Natural killer cell (primary cell): Measurements from ENCODE around the gene SNX8. TPM values are rescaled to one million over a fixed set of nuclear protein-coding genes. Genes with fewer than 3 reads are reported as not detected.

Experiments
- ATAC-seq, 3 donors: fragments of 150-1000 bp in 2 of 3; fragments of 200-7000 bp in 1 of 3; cut with Tn5 transposase; 1 replicate in 1 of 3; 2 replicates in 2 of 3; pipeline ENCODE4 v1.10.0; 2021; ENCODE audit warnings: mild to moderate bottlenecking in 2 of 3, moderate library complexity in 2 of 3
- DNase-seq, 2 donors: peaks; one replicate each; pipeline versions ENCODE4 v3.0.0 to v3.0.0-alpha.2; 2013 to 2021; ENCODE audit warnings: mixed read lengths in 1 of 2
- H3K27ac ChIP-seq: one replicate; pipeline ENCODE4 v1.5.1; 2013; ENCODE audit warnings: mild to moderate bottlenecking, low read length
- H3K27me3 ChIP-seq: one replicate; pipeline ENCODE4 v1.6.1; 2013; ENCODE audit warnings: low read length; ENCODE audit not compliant: control insufficient read depth, insufficient read depth
- H3K36me3 ChIP-seq: one replicate; pipeline ENCODE4 v1.6.1; 2013; ENCODE audit warnings: low read length; ENCODE audit not compliant: control insufficient read depth, insufficient read depth
- H3K4me1 ChIP-seq: one replicate; pipeline ENCODE4 v1.6.1; 2013; ENCODE audit warnings: low read length; ENCODE audit not compliant: control insufficient read depth, insufficient read depth
- H3K4me3 ChIP-seq: one replicate; pipeline ENCODE4 v1.5.1; 2013; ENCODE audit warnings: low read length
- H3K9me3 ChIP-seq: one replicate; pipeline ENCODE4 v1.6.1; 2013; ENCODE audit warnings: low read length; ENCODE audit not compliant: control insufficient read depth, insufficient read depth
- H3K27ac Mint-ChIP-seq, 2 donors: one replicate each; pipeline ENCODE4 v1.8.0; 2022; ENCODE audit warnings: mild to moderate bottlenecking in 2 of 2, mixed read lengths in 2 of 2, moderate library complexity in 1 of 2
- H3K27me3 Mint-ChIP-seq, 2 donors: one replicate each; pipeline ENCODE4 v1.8.0; 2022; ENCODE audit warnings: low read depth in 2 of 2, mixed read lengths in 2 of 2
- H3K36me3 Mint-ChIP-seq: one replicate; pipeline ENCODE4 v1.8.0; 2022; ENCODE audit warnings: mixed read lengths
- H3K4me1 Mint-ChIP-seq, 2 donors: one replicate each; pipeline ENCODE4 v1.8.0; 2022; ENCODE audit warnings: mixed read lengths in 2 of 2
- H3K4me3 Mint-ChIP-seq: one replicate; pipeline ENCODE4 v1.8.0; 2022; ENCODE audit warnings: mild to moderate bottlenecking, moderate library complexity, mixed read lengths
- H3K9me3 Mint-ChIP-seq, 2 donors: one replicate each; pipeline ENCODE4 v1.8.0; 2022; ENCODE audit warnings: mixed read lengths in 2 of 2
- CTCF ChIP-seq: fragments of 200-600 bp; IDR thresholded peaks from one replicate; pipeline ENCODE4 v1.8.0; 2022; ENCODE audit warnings: antibody characterized with exemption
- WGBS: methylation state at CpG from one replicate; pipeline ENCODE4 v1.1.7; 2013; ENCODE audit warnings: missing lambda C conversion rate; ENCODE audit not compliant: insufficient coverage; 5-methylcytosine and 5-hydroxymethylcytosine counted together
- intact Hi-C: fragments of 100-400 bp; cut with micrococcal nuclease; formaldehyde crosslinking; loops from one replicate; pipeline ENCODE4 v1.14.2; 2022
- total RNA-seq, 4 donors: library from RNA; stranded (reverse); fragments of 120-200 nt in 1 of 4; gene quantifications; one replicate each; pipeline versions ENCODE4 v1.2.3 to v1.2.4, GENCODE V29; 2013 to 2022

SNX8 gene
- total RNA-seq, 3 donors from 2014 or later (not counting 1 experiment from before 2014, with no cell fraction given), result 8.3 to 15.7 (median 12.6) TPM

GRCh38 chr7:2248984-2249694 lies 65.1 kb downstream of the SNX8 start:
- Mint-ChIP-seq H3K27me3 (no peaks in the 10 kb centered on the region), H3K36me3 (no peaks in the 10 kb centered on the region), H3K4me1 (peaks cover 15 to 42% of the 10 kb centered on the region in 2 donors), H3K27ac (peak overlapping the region; percentile 72 to 82), H3K9me3 (no peaks in the 10 kb centered on the region), H3K4me3 (peak overlapping the region; percentile 85)
- TF ChIP-seq CTCF, result no peak
- DNase-seq (peak in 1 of 2 donors; percentile 35), ATAC-seq (peak; percentile 21 to 59 (median 25))
- Histone ChIP-seq H3K36me3 (no peaks in the 10 kb centered on the region), H3K27ac (peak overlapping the region; percentile 40), H3K4me3 (no peak overlapping the region), H3K4me1 (peaks cover 73% of the 10 kb centered on the region), H3K9me3 (no peaks in the 10 kb centered on the region), H3K27me3 (no peaks in the 10 kb centered on the region)
- intact Hi-C loops, result loop anchor here (5.0 to 10.0 kb wide), 3 partner anchors 98 to 674 kb away; partner anchors contain the start of gene PSMG3
- WGBS, result 15% methylated on average over 24 of the region's 24 CpGs

GRCh38 chr7:2247141-2247995 lies 66.9 kb downstream of the SNX8 start:
- 94% methylated on average over 36 of the region's 36 CpGs for WGBS
- Histone ChIP-seq H3K4me3 (no peak overlapping the region), H3K27me3 (no peaks in the 10 kb centered on the region), H3K9me3 (no peaks in the 10 kb centered on the region), H3K36me3 (no peaks in the 10 kb centered on the region), H3K4me1 (peaks cover 80% of the 10 kb centered on the region), H3K27ac (no peak overlapping the region)
- peaks cover 20 to 43% of the 10 kb centered on the region in 2 donors for H3K4me1 Mint-ChIP-seq
- peak in 1 of 3 donors; percentile 29 for ATAC-seq
- no peaks in the 10 kb centered on the region for H3K27me3 Mint-ChIP-seq
- intact Hi-C loops, result loop anchor here (5.0 to 10.0 kb wide), 3 partner anchors 100 to 673 kb away; partner anchors contain the start of gene PSMG3
- no peak overlapping the region for H3K27ac Mint-ChIP-seq
- H3K36me3 Mint-ChIP-seq, result no peaks in the 10 kb centered on the region
- peak in 1 of 2 donors; percentile 38 for DNase-seq
- TF ChIP-seq CTCF, result peak; percentile 32
- H3K4me3 Mint-ChIP-seq, result no peak overlapping the region
- no peaks in the 10 kb centered on the region for H3K9me3 Mint-ChIP-seq

GRCh38 chr7:2245883-2246675 lies 68.2 kb downstream of the SNX8 start:
- H3K4me3 Mint-ChIP-seq, result peak overlapping the region; percentile 37
- no peak for TF ChIP-seq CTCF
- intact Hi-C loops, result loop anchor here (5.0 to 10.0 kb wide), 3 partner anchors 101 to 671 kb away; partner anchors contain the start of gene PSMG3
- Histone ChIP-seq H3K4me1 (peaks cover 78% of the 10 kb centered on the region), H3K36me3 (no peaks in the 10 kb centered on the region), H3K9me3 (no peaks in the 10 kb centered on the region), H3K27ac (no peak overlapping the region), H3K27me3 (no peaks in the 10 kb centered on the region), H3K4me3 (no peak overlapping the region)
- H3K4me1 Mint-ChIP-seq, result peaks cover 20 to 49% of the 10 kb centered on the region in 2 donors
- ATAC-seq (no peak), DNase-seq (no peak)
- H3K27ac Mint-ChIP-seq, result peak overlapping the region in 1 of 2 donors; percentile 35
- WGBS, result 33% methylated on average over 22 of the region's 22 CpGs
- H3K27me3 Mint-ChIP-seq, result no peaks in the 10 kb centered on the region
- H3K9me3 Mint-ChIP-seq, result no peaks in the 10 kb centered on the region
- no peaks in the 10 kb centered on the region for H3K36me3 Mint-ChIP-seq
